ENCODE data around the gene EIF5AL1.

DNA sequence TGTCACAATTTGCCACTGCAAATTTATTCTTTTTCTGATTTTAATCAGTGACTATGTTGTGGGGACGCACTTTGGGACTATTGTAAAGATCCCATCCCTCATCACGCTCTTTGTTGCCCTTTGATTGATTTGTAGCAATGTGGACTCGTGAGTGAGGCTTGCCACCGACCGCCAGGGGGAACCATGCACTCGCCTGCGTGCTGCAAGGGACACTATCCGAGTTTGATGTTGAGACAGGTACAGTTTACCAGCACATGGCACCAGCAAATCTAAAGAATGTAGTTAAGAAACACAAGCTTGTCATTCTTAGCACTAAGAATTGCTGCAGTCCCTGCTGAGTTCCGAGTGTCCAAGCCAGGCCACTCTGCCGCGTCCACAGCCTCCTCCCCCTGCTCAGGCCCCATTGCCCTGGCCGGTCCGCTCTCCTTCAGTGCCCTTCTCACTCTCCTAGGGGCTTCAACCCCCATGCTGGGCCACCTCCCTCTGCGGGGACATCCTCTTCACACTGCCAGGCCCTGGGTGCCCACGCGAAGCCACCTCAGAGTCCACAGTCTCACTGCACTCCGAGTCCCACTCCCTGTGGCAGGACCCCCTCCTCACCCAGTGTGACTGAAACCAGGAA is 49.9 kb downstream of the EIF5AL1 start:
- TF ChIP-seq, protein P1, sequence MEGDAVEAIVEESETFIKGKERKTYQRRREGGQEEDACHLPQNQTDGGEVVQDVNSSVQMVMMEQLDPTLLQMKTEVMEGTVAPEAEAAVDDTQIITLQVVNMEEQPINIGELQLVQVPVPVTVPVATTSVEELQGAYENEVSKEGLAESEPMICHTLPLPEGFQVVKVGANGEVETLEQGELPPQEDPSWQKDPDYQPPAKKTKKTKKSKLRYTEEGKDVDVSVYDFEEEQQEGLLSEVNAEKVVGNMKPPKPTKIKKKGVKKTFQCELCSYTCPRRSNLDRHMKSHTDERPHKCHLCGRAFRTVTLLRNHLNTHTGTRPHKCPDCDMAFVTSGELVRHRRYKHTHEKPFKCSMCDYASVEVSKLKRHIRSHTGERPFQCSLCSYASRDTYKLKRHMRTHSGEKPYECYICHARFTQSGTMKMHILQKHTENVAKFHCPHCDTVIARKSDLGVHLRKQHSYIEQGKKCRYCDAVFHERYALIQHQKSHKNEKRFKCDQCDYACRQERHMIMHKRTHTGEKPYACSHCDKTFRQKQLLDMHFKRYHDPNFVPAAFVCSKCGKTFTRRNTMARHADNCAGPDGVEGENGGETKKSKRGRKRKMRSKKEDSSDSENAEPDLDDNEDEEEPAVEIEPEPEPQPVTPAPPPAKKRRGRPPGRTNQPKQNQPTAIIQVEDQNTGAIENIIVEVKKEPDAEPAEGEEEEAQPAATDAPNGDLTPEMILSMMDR (IDR thresholded peaks at IDR 0.05; ENCODE audit: insufficient read depth, low read depth, low read length): peak; percentile 87
- TF ChIP-seq EZH2 (IDR thresholded peaks at IDR 0.05; ENCODE audit: insufficient read depth, low read length): peak; percentile 30
